Activated naive CD4-positive, alpha-beta T cell treated with anti-CD3 and anti-CD28 coated beads for 36 hours (primary cell): ENCODE measurements around the gene SCEL. TPM values are rescaled to one million over a fixed set of nuclear protein-coding genes. Genes with fewer than 3 reads are reported as not detected.

Source experiments
- CTCF ChIA-PET: fragments of 350-600 bp; sonication (Branson Sonifier 250); formaldehyde crosslinking; loops from one replicate; lab custom pipeline; 2021; ENCODE audit warnings: antibody characterized with exemption; lab: Charles Lee
- DNase-seq: peaks from one replicate; pipeline ENCODE4 v3.0.0-alpha.2; 2020
- H3K27ac Mint-ChIP-seq: one replicate; pipeline ENCODE4 v1.8.0; 2021; ENCODE audit warnings: mild to moderate bottlenecking, mixed read lengths
- H3K27me3 Mint-ChIP-seq: one replicate; pipeline ENCODE4 v1.8.0; 2021; ENCODE audit warnings: low read depth, mixed read lengths
- H3K36me3 Mint-ChIP-seq: one replicate; pipeline ENCODE4 v1.8.0; 2021; ENCODE audit warnings: low read depth, mixed read lengths
- H3K4me1 Mint-ChIP-seq: one replicate; pipeline ENCODE4 v1.8.0; 2021; ENCODE audit warnings: low read depth, mixed read lengths
- H3K4me3 Mint-ChIP-seq: one replicate; pipeline ENCODE4 v1.8.0; 2021; ENCODE audit warnings: mild to moderate bottlenecking, moderate library complexity, mixed read lengths
- H3K9me3 Mint-ChIP-seq: one replicate; pipeline ENCODE4 v1.8.0; 2021; ENCODE audit warnings: mixed read lengths
- intact Hi-C: fragments of 100-400 bp; cut with micrococcal nuclease; formaldehyde crosslinking; loops from one replicate; pipeline ENCODE4 v1.15.1; 2023
- total RNA-seq, 2 experiments: library from RNA; stranded (reverse); gene quantifications; one replicate each; pipeline ENCODE4 v1.2.3, GENCODE V29; 2021

Gene SCEL
- total RNA-seq, 2 experiments from 2014 or later: not detected

- CTCF ChIA-PET: no interaction called here
- no peaks in the 10 kb centered on the region for H3K9me3 Mint-ChIP-seq
Measured at GRCh38 chr13:77523834-77524728, 11.4 kb upstream of the SCEL start.

GRCh38 chr13:77528414-77528813 lies 7.1 kb upstream of the SCEL start:
- Mint-ChIP-seq H3K36me3 (no peaks in the 10 kb centered on the region), H3K4me3 (no peak overlapping the region), H3K4me1 (no peaks in the 10 kb centered on the region), H3K27ac (no peak overlapping the region), H3K9me3 (no peaks in the 10 kb centered on the region), H3K27me3 (no peaks in the 10 kb centered on the region)
- CTCF ChIA-PET: interaction anchor here (0.9 to 1.4 kb wide), 2 partner anchors 22 to 37 kb away, joined by 4 read pairs; no protein-coding TSS in a partner anchor
- no peak for DNase-seq
- intact Hi-C loops: no loop called here

More at GRCh38 chr13:77523834-77524728, 11.4 kb upstream of the SCEL start:
- DNase-seq: no peak
- Mint-ChIP-seq H3K36me3 (no peaks in the 10 kb centered on the region), H3K4me1 (no peaks in the 10 kb centered on the region), H3K27me3 (no peaks in the 10 kb centered on the region), H3K4me3 (no peak overlapping the region), H3K27ac (no peak overlapping the region)
- intact Hi-C loops: no loop called here

- CTCF ChIA-PET: interaction anchor here (0.9 to 1.4 kb wide), 2 partner anchors 22 to 36 kb away, joined by 4 read pairs; no protein-coding TSS in a partner anchor
- H3K4me1 Mint-ChIP-seq: no peaks in the 10 kb centered on the region
- no peak for DNase-seq
- no peaks in the 10 kb centered on the region for H3K9me3 Mint-ChIP-seq
- H3K27me3 Mint-ChIP-seq: no peaks in the 10 kb centered on the region
- H3K27ac Mint-ChIP-seq: no peak overlapping the region
- intact Hi-C loops: no loop called here
- no peaks in the 10 kb centered on the region for H3K36me3 Mint-ChIP-seq
- no peak overlapping the region for H3K4me3 Mint-ChIP-seq
Measured at GRCh38 chr13:77528834-77529500, 6.5 kb upstream of the SCEL start.

GRCh38 chr13:77529501-77529840 lies 6.0 kb upstream of the SCEL start:
- Mint-ChIP-seq H3K36me3 (no peaks in the 10 kb centered on the region), H3K4me3 (no peak overlapping the region), H3K27ac (no peak overlapping the region), H3K4me1 (no peaks in the 10 kb centered on the region), H3K9me3 (no peaks in the 10 kb centered on the region), H3K27me3 (no peaks in the 10 kb centered on the region)
- intact Hi-C loops: no loop called here
- CTCF ChIA-PET: interaction anchor here (1.4 kb wide), 1 partner anchor 36 kb away, joined by 4 read pairs; no protein-coding TSS in a partner anchor
- no peak for DNase-seq

- no peaks in the 10 kb centered on the region for H3K27me3 Mint-ChIP-seq
- CTCF ChIA-PET: no interaction called here
- H3K27ac Mint-ChIP-seq: no peak overlapping the region
- intact Hi-C loops: no loop called here
- DNase-seq: no peak
- no peak overlapping the region for H3K4me3 Mint-ChIP-seq
- no peaks in the 10 kb centered on the region for H3K4me1 Mint-ChIP-seq
- no peaks in the 10 kb centered on the region for H3K36me3 Mint-ChIP-seq
- no peaks in the 10 kb centered on the region for H3K9me3 Mint-ChIP-seq
Measured at GRCh38 chr13:77530875-77531274, 4.6 kb upstream of the SCEL start.

- Mint-ChIP-seq H3K4me1 (no peaks in the 10 kb centered on the region), H3K4me3 (no peak overlapping the region), H3K27ac (no peak overlapping the region), H3K9me3 (no peaks in the 10 kb centered on the region), H3K27me3 (no peaks in the 10 kb centered on the region), H3K36me3 (no peaks in the 10 kb centered on the region)
- intact Hi-C loops: no loop called here
- CTCF ChIA-PET: interaction anchor here (1.4 kb wide), 1 partner anchor 40 kb away, joined by 4 read pairs; no protein-coding TSS in a partner anchor
- no peak for DNase-seq
Measured at GRCh38 chr13:77532983-77533382, 2.5 kb upstream of the SCEL start.

GRCh38 chr13:77533875-77534788 lies 1.4 kb upstream of the SCEL start:
- intact Hi-C loops: no loop called here
- no peaks in the 10 kb centered on the region for H3K36me3 Mint-ChIP-seq
- no peaks in the 10 kb centered on the region for H3K9me3 Mint-ChIP-seq
- no peak overlapping the region for H3K4me3 Mint-ChIP-seq
- CTCF ChIA-PET: interaction anchor here (1.4 kb wide), 1 partner anchor 41 kb away, joined by 4 read pairs; no protein-coding TSS in a partner anchor
- H3K4me1 Mint-ChIP-seq: no peaks in the 10 kb centered on the region
- H3K27ac Mint-ChIP-seq: no peak overlapping the region
- DNase-seq: no peak
- H3K27me3 Mint-ChIP-seq: no peaks in the 10 kb centered on the region

GRCh38 chr13:77536358-77536757 lies 852 bp downstream of the SCEL start:
- Mint-ChIP-seq H3K27me3 (peaks cover 5% of the 10 kb centered on the region), H3K9me3 (no peaks in the 10 kb centered on the region), H3K4me1 (no peaks in the 10 kb centered on the region), H3K4me3 (no peak overlapping the region), H3K36me3 (no peaks in the 10 kb centered on the region), H3K27ac (no peak overlapping the region)
- intact Hi-C loops: no loop called here
- CTCF ChIA-PET: interaction anchor here (0.6 kb wide), 1 partner anchor 585 kb away, joined by 4 read pairs; no protein-coding TSS in a partner anchor
- DNase-seq: no peak

- Mint-ChIP-seq H3K27me3 (peaks cover 5% of the 10 kb centered on the region), H3K4me3 (no peak overlapping the region), H3K9me3 (no peaks in the 10 kb centered on the region), H3K4me1 (no peaks in the 10 kb centered on the region), H3K36me3 (no peaks in the 10 kb centered on the region), H3K27ac (no peak overlapping the region)
- intact Hi-C loops: no loop called here
- no peak for DNase-seq
- CTCF ChIA-PET: no interaction called here
Measured at GRCh38 chr13:77537289-77537919, 1.9 kb downstream of the SCEL start.

GRCh38 chr13:77543711-77544110 lies 8.2 kb downstream of the SCEL start:
- DNase-seq: no peak
- CTCF ChIA-PET: no interaction called here
- no peaks in the 10 kb centered on the region for H3K4me1 Mint-ChIP-seq
- H3K9me3 Mint-ChIP-seq: no peaks in the 10 kb centered on the region
- peaks cover 9% of the 10 kb centered on the region for H3K27me3 Mint-ChIP-seq
- H3K27ac Mint-ChIP-seq: no peak overlapping the region
- no peak overlapping the region for H3K4me3 Mint-ChIP-seq
- intact Hi-C loops: no loop called here
- no peaks in the 10 kb centered on the region for H3K36me3 Mint-ChIP-seq

- no peak overlapping the region for H3K27ac Mint-ChIP-seq
- peaks cover 9% of the 10 kb centered on the region for H3K27me3 Mint-ChIP-seq
- no peak for DNase-seq
- no peak overlapping the region for H3K4me3 Mint-ChIP-seq
- no peaks in the 10 kb centered on the region for H3K4me1 Mint-ChIP-seq
- CTCF ChIA-PET: interaction anchor here (1.1 kb wide), 1 partner anchor 10 kb away, joined by 5 read pairs; no protein-coding TSS in a partner anchor
- intact Hi-C loops: no loop called here
- no peaks in the 10 kb centered on the region for H3K36me3 Mint-ChIP-seq
- H3K9me3 Mint-ChIP-seq: no peaks in the 10 kb centered on the region
Measured at GRCh38 chr13:77544355-77544754, 8.8 kb downstream of the SCEL start.
